T-helper 2 cell treated with Interferon-gamma antibody and Interleukin-4, amounts not matched to agents 5 μg/mL and 100 μg/mL, for 36 hours (primary cell): ENCODE data around the gene CBY2.
"Not testable (repeated sequence)": the region's sequence is repeated elsewhere in the genome, so short reads cannot be mapped to it uniquely, and the experiment has no call there.

Experiments used
- DNase-seq: peaks from one replicate; pipeline ENCODE4 v3.0.0; 2021; ENCODE audit warnings: low spot score
- H3K27ac Mint-ChIP-seq: one replicate; pipeline ENCODE4 v1.8.0; 2021; ENCODE audit warnings: mild to moderate bottlenecking, mixed read lengths
- H3K27me3 Mint-ChIP-seq: one replicate; pipeline ENCODE4 v1.8.0; 2021; ENCODE audit warnings: low read depth, mixed read lengths
- H3K36me3 Mint-ChIP-seq: one replicate; pipeline ENCODE4 v1.8.0; 2021; ENCODE audit warnings: low read depth, mixed read lengths
- H3K4me1 Mint-ChIP-seq: one replicate; pipeline ENCODE4 v1.8.0; 2021; ENCODE audit warnings: low read depth, mixed read lengths
- H3K4me3 Mint-ChIP-seq: one replicate; pipeline ENCODE4 v1.8.0; 2022; ENCODE audit warnings: mild to moderate bottlenecking, moderate library complexity, mixed read lengths
- H3K9me3 Mint-ChIP-seq: one replicate; pipeline ENCODE4 v1.8.0; 2021; ENCODE audit warnings: mixed read lengths

Gene CBY2, protein sequence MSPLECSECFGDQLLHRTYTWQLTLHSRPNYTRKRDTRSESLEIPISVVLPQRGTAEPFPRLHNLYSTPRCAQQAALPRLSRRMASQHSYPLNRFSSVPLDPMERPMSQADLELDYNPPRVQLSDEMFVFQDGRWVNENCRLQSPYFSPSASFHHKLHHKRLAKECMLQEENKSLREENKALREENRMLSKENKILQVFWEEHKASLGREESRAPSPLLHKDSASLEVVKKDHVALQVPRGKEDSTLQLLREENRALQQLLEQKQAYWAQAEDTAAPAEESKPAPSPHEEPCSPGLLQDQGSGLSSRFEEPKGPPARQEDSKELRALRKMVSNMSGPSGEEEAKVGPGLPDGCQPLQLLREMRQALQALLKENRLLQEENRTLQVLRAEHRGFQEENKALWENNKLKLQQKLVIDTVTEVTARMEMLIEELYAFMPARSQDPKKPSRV

GRCh38 chr13:45702088-45702487 lies at the start of gene CBY2:
Gene CBY2 (plus strand): TSS chr13:45702320. CDS start chr13:45702391, 71 bp downstream.
- H3K36me3 Mint-ChIP-seq = no peaks in the 10 kb centered on the region
- H3K4me3 Mint-ChIP-seq = no peak within 1 kb of the TSS

DNA sequence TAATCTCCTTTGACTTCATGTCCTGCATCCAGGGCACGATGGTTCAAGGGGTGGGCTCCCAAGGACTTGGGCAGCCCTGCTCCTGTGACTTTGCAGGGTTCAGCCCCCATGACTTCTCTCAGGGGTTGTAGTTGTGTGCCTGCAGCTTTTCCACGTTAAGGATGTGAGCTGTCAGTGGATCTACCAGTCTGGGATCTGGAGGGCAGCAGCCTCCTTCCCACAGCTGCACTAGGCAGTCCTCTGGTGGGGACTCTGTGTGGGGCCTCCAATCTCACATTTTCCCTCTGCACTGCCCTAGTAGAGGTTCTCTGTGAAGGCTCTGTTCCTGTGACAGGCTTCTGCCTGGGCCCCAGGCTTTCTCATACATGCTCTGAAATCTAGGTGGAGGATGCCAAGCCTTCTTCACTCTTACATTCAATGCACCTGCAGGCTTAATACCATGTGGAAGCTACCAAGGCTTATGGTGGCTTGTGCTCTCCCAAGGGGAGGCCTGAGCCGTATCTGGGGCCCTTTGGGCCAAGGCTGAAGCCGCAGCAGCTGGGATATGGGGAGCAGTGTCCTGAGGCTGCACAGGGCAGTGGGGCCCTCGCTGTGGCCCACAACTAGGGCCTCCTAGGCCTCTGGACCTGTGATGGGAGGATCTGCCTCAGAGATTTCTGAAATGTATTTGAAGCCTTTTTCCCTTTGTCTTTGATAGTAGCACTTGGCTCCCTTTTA lies 47.3 kb upstream of the CBY2 start:
- Mint-ChIP-seq H3K36me3 (no peaks in the 10 kb centered on the region), H3K9me3 (no peaks in the 10 kb centered on the region), H3K4me1 (no peaks in the 10 kb centered on the region), H3K27me3 (peaks cover 3% of the 10 kb centered on the region), H3K27ac (no peak overlapping the region), H3K4me3 (no peak overlapping the region)
- no peak for DNase-seq

More at GRCh38 chr13:45702088-45702487, at the start of gene CBY2:
- Mint-ChIP-seq H3K27ac (peak within 1 kb of the TSS; percentile 46), H3K27me3 (no peaks in the 10 kb centered on the region), H3K4me1 (peaks cover 10% of the 10 kb centered on the region), H3K9me3 (no peaks in the 10 kb centered on the region)
- DNase-seq = no peak

DNA sequence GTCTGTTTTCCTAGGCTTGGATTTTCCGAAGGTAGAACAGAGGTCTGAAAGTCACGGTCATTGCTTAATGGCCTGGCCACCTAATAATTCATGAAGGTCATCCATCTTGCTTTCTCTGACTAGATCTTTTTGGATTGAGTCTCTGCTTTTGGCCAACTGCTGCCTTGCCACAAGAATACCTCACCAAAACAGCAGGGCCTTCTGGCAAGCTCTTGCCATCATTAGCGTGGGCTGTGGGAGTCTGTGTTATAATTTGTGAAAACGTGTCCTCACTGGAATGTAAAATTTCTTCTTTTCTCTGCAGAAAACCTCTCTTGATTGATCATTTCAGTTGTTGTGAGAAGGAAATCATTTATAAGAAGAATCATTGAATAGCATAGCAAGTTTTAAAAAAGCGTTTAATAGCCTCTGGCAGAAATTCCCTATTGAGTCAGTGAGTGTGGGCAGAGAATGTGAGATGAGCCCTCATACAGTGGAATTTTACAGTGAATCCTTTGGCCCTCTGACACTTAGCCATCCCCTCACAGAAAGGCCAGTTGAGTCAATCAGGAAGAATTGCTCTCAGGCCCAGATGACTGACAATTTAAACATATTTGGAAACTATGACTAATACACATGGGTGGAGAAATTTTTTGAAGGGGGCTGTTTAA lies 43.4 kb upstream of the CBY2 start:
- H3K4me3 Mint-ChIP-seq = no peak overlapping the region
- no peaks in the 10 kb centered on the region for H3K4me1 Mint-ChIP-seq
- no peaks in the 10 kb centered on the region for H3K9me3 Mint-ChIP-seq
- H3K27me3 Mint-ChIP-seq = peaks cover 3% of the 10 kb centered on the region
- H3K36me3 Mint-ChIP-seq = no peaks in the 10 kb centered on the region
- H3K27ac Mint-ChIP-seq = no peak overlapping the region
- DNase-seq = no peak

GRCh38 chr13:45659536-45659935 lies 42.6 kb upstream of the CBY2 start:
- DNase-seq = no peak
- no peak overlapping the region for H3K27ac Mint-ChIP-seq

DNA sequence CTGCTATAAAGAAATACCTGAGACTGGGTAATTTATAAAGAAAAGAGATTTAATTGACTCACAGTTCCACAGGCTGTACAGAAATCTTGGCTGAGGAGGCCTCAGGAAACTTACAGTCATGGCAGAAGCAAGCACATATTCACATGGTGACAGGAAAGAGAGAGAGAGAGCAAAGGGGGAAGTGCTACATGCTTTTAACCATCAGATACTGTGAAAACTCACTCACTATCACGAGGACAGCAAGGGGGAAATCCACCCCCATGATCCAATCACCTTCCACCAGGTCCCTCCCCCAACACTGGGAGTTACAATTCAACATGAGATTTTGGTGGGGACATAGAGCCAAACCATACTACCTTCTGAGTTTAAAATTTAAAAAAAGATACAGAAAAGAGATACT lies 41.7 kb upstream of the CBY2 start:
- H3K36me3 Mint-ChIP-seq, DNase-seq, H3K9me3 Mint-ChIP-seq, H3K27ac Mint-ChIP-seq, H3K27me3 Mint-ChIP-seq, H3K4me1 Mint-ChIP-seq, H3K4me3 Mint-ChIP-seq: not testable (repeated sequence)

More at GRCh38 chr13:45659536-45659935, 42.6 kb upstream of the CBY2 start:
- Mint-ChIP-seq H3K4me3 (no peak overlapping the region), H3K4me1 (no peaks in the 10 kb centered on the region), H3K27me3 (no peaks in the 10 kb centered on the region), H3K9me3 (no peaks in the 10 kb centered on the region), H3K36me3 (no peaks in the 10 kb centered on the region)

- DNase-seq = no peak
- no peaks in the 10 kb centered on the region for H3K36me3 Mint-ChIP-seq
- H3K27me3 Mint-ChIP-seq = no peaks in the 10 kb centered on the region
- H3K27ac Mint-ChIP-seq = no peak overlapping the region
- H3K9me3 Mint-ChIP-seq = no peaks in the 10 kb centered on the region
- H3K4me1 Mint-ChIP-seq = no peaks in the 10 kb centered on the region
- no peak overlapping the region for H3K4me3 Mint-ChIP-seq
Measured at GRCh38 chr13:45662162-45662561, 40.0 kb upstream of the CBY2 start.

DNA sequence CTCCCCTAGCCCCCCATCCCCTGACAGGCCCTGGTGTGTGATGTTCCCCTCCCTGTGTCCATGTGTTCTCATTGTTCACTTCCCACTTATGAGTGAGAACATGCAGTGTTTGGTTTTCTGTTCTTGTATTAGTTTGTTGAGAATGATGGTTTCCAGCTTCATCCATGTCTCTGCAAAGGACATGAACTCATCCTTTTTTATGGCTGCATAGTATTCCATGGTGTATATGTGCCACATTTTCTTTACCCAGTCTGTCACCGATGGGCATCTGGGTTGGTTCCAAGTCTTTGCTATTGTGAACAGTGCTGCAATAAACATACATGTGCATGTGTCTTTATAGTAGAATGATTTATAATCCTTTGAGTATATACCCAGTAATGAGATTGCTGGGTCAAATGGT lies 39.2 kb upstream of the CBY2 start:
- H3K4me1 Mint-ChIP-seq, H3K4me3 Mint-ChIP-seq, H3K9me3 Mint-ChIP-seq, DNase-seq, H3K27me3 Mint-ChIP-seq, H3K36me3 Mint-ChIP-seq, H3K27ac Mint-ChIP-seq: not testable (repeated sequence)

DNA sequence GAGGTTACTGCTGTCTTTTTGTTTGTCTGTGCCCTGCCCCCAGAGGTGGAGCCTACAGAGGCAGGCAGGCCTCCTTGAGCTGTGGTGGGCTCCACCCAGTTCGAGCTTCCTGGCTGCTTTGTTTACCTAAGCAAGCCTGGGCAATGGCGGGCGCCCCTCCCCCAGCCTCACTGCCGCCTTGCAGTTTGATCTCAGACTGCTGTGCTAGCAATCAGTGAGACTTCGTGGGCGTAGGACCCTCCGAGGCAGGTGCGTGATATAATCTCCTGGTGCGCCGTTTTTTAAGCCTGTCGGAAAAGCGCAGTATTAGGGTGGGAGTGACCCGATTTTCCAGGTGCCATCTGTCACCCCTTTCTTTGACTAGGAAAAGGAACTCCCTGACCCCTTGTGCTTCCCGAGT lies 32.5 kb upstream of the CBY2 start:
- not testable (repeated sequence) for DNase-seq, H3K36me3 Mint-ChIP-seq, H3K27ac Mint-ChIP-seq, H3K4me3 Mint-ChIP-seq, H3K27me3 Mint-ChIP-seq, H3K9me3 Mint-ChIP-seq, H3K4me1 Mint-ChIP-seq

- H3K36me3 Mint-ChIP-seq = no peaks in the 10 kb centered on the region
- no peak overlapping the region for H3K27ac Mint-ChIP-seq
- H3K9me3 Mint-ChIP-seq = no peaks in the 10 kb centered on the region
Measured at GRCh38 chr13:45670189-45670885, 31.8 kb upstream of the CBY2 start.

GRCh38 chr13:45674908-45675307 lies 27.2 kb upstream of the CBY2 start:
- peaks cover 3% of the 10 kb centered on the region for H3K4me1 Mint-ChIP-seq
- H3K4me3 Mint-ChIP-seq = no peak overlapping the region
- no peaks in the 10 kb centered on the region for H3K36me3 Mint-ChIP-seq

More at GRCh38 chr13:45670189-45670885, 31.8 kb upstream of the CBY2 start:
- no peaks in the 10 kb centered on the region for H3K27me3 Mint-ChIP-seq
- no peak overlapping the region for H3K4me3 Mint-ChIP-seq
- peaks cover 6% of the 10 kb centered on the region for H3K4me1 Mint-ChIP-seq
- no peak for DNase-seq

GRCh38 chr13:45678282-45678681 lies 23.8 kb upstream of the CBY2 start:
- Mint-ChIP-seq H3K4me1 (no peaks in the 10 kb centered on the region), H3K27ac (no peak overlapping the region), H3K9me3 (no peaks in the 10 kb centered on the region), H3K4me3 (no peak overlapping the region), H3K36me3 (no peaks in the 10 kb centered on the region), H3K27me3 (peaks cover 3% of the 10 kb centered on the region)
- no peak for DNase-seq

More at GRCh38 chr13:45674908-45675307, 27.2 kb upstream of the CBY2 start:
- no peak for DNase-seq
- no peak overlapping the region for H3K27ac Mint-ChIP-seq
- peaks cover 3% of the 10 kb centered on the region for H3K27me3 Mint-ChIP-seq
- H3K9me3 Mint-ChIP-seq = no peaks in the 10 kb centered on the region

DNA sequence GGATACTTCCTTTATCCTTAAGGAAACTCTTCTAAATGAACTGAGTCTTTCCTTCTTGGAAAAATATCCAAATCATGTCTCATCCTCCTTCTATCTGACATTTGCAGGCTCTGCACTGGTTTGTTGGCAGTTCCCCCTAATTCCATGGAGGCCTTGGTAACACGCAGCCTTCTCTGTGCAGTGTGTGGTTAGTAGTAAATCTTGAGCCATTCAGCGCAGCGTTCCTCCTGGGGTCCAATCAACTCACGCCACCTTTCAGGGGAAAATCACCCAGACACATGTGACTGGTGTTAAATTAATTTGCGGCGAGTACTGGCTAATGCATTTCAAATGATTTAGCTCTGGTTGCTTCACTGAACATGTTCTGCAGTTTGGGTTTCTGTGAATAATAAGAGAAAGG lies 21.0 kb upstream of the CBY2 start:
- H3K27me3 Mint-ChIP-seq = peaks cover 3% of the 10 kb centered on the region
- no peaks in the 10 kb centered on the region for H3K9me3 Mint-ChIP-seq
- no peak overlapping the region for H3K27ac Mint-ChIP-seq
- no peak overlapping the region for H3K4me3 Mint-ChIP-seq
- no peaks in the 10 kb centered on the region for H3K36me3 Mint-ChIP-seq
- DNase-seq = no peak
- H3K4me1 Mint-ChIP-seq = no peaks in the 10 kb centered on the region

- no peak for DNase-seq
Measured at GRCh38 chr13:45682494-45683008, 19.6 kb upstream of the CBY2 start.

More at GRCh38 chr13:45682494-45683008, 19.6 kb upstream of the CBY2 start:
- Mint-ChIP-seq H3K4me1 (no peaks in the 10 kb centered on the region), H3K9me3 (no peaks in the 10 kb centered on the region), H3K4me3 (no peak overlapping the region), H3K36me3 (no peaks in the 10 kb centered on the region), H3K27ac (no peak overlapping the region), H3K27me3 (peaks cover 3% of the 10 kb centered on the region)
